GM12878 (cell line): ENCODE data around the gene ARAP3.

ENCODE experiments used
- EP300 ChIP-seq, 2 experiments: fragments of 150-350 bp in 1 of 2; IDR thresholded peaks; 2 replicates each; pipeline ENCODE4 v1.6.1; 2011 to 2012; ENCODE audit warnings: low read depth in 2 of 2, low read length in 2 of 2, borderline replicate concordance in 1 of 2, improper control_type of control experiment in 1 of 2, inconsistent platforms in 1 of 2; ENCODE audit not compliant: control insufficient read depth in 1 of 2
- FOXM1 ChIP-seq: IDR thresholded peaks from 2 replicates; pipeline ENCODE4 v1.6.1; 2012; ENCODE audit warnings: low read depth, mild to moderate bottlenecking, inconsistent platforms, low read length, moderate library complexity
- IRF4 ChIP-seq: IDR thresholded peaks from 2 replicates; pipeline ENCODE4 v1.6.1; 2011; ENCODE audit warnings: low read depth, low read length
- JUND ChIP-seq: IDR thresholded peaks from 2 replicates; pipeline ENCODE4 v1.6.1; 2012; ENCODE audit warnings: low read depth, mild to moderate bottlenecking, low read length, improper control_type of control experiment, moderate library complexity
- PAX8 ChIP-seq: fragments of 450-650 bp; IDR thresholded peaks from 2 replicates; pipeline ENCODE4 v1.6.1; 2017; ENCODE audit warnings: mild to moderate bottlenecking, moderate library complexity
- POLR2A ChIP-seq: IDR thresholded peaks from 2 replicates; pipeline ENCODE4 v1.6.1; 2011; ENCODE audit warnings: low read depth, mild to moderate bottlenecking, low read length
- RFX5 ChIP-seq: IDR thresholded peaks from 2 replicates; pipeline ENCODE4 v1.6.1; 2011; ENCODE audit warnings: low read depth, low read length, improper control_type of control experiment
- TCF3 ChIP-seq: IDR thresholded peaks from 2 replicates; pipeline ENCODE4 v1.6.1; 2012; ENCODE audit warnings: low read depth, mild to moderate bottlenecking, low read length, borderline replicate concordance; ENCODE audit not compliant: insufficient read depth
- ZNF274 ChIP-seq: IDR thresholded peaks from one replicate; pipeline ENCODE4 v1.8.0; 2011; ENCODE audit not compliant: insufficient read length, insufficient read depth
- TF ChIP-seq, protein P1 (sequence below), 3 experiments: IDR thresholded peaks in 2 of 3; conservative IDR thresholded peaks in 1 of 3; 2 replicates each; pipeline ENCODE4 v1.5.1; 2011; ENCODE audit warnings: low read depth in 3 of 3, low read length in 3 of 3, mild to moderate bottlenecking in 3 of 3, control low read depth in 2 of 3, moderate library complexity in 2 of 3, inconsistent platforms in 1 of 3, mixed read lengths in 1 of 3; ENCODE audit not compliant: control insufficient read depth in 2 of 3, insufficient read depth in 1 of 3; ENCODE audit errors: extremely low read depth in 1 of 3
- TF ChIP-seq, protein P2 (sequence below): IDR thresholded peaks from 2 replicates; pipeline ENCODE4 v1.6.1; 2011; ENCODE audit warnings: borderline replicate concordance, low read depth, mild to moderate bottlenecking, moderate library complexity, mixed read lengths, low read length; ENCODE audit not compliant: insufficient read depth; ENCODE audit errors: extremely low read length
- TF ChIP-seq, protein P3 (sequence below): fragments of 450-650 bp; IDR thresholded peaks from 2 replicates; pipeline ENCODE4 v1.6.1; 2017; ENCODE audit warnings: mild to moderate bottlenecking, moderate library complexity

DNA sequence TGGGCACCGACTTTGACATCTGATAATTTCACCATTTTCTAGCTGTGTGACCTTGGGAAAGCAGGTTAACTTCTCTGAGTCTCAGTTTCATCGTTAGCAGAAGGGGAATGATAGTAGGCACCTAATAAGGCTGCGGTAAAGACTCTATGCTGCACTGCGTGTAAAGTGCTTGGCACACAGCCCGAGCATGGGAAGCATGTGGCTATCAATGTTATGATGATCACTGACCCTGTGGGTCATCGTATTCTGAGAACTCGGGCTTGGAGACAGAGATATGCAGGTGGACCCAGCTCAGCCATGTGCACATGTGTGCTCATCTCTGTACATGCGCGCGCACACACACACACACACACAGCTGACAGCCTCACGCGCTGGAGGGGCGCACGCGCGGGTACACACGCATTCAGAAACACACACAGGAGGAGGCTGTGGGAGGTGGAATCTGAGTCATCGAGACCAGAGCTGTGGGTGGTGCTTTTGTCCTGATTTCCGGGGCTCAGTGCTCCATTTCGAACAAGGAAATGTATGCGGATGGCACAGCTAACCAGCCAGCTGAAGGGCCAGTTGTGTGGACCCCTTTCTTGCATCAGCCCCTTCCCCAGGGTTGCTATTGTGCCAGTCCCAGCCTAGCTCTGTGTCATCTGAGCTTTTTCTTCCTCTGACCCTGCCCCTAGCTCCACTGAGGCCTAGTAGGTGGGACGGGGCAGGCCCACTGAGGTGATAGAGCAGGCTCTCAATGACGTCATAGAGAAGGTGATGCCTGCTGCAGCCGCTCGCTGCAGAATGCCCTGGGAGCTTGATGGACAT lies 11.1 kb upstream of the ARAP3 start:
- TF ChIP-seq, protein P1, sequence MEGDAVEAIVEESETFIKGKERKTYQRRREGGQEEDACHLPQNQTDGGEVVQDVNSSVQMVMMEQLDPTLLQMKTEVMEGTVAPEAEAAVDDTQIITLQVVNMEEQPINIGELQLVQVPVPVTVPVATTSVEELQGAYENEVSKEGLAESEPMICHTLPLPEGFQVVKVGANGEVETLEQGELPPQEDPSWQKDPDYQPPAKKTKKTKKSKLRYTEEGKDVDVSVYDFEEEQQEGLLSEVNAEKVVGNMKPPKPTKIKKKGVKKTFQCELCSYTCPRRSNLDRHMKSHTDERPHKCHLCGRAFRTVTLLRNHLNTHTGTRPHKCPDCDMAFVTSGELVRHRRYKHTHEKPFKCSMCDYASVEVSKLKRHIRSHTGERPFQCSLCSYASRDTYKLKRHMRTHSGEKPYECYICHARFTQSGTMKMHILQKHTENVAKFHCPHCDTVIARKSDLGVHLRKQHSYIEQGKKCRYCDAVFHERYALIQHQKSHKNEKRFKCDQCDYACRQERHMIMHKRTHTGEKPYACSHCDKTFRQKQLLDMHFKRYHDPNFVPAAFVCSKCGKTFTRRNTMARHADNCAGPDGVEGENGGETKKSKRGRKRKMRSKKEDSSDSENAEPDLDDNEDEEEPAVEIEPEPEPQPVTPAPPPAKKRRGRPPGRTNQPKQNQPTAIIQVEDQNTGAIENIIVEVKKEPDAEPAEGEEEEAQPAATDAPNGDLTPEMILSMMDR (IDR thresholded peaks at IDR 0.05 in 2 of 3, conservative IDR thresholded peaks at IDR 0.05 in 1 of 3; ENCODE audit: control insufficient read depth in 2 of 3, extremely low read depth in 1 of 3, insufficient read depth in 1 of 3, low read depth in 3 of 3, low read length in 3 of 3) = no peak
- TF ChIP-seq POLR2A (no peak), IRF4 (no peak), JUND (no peak), EP300 (IDR thresholded peaks at IDR 0.05; ENCODE audit: borderline replicate concordance in 1 of 2, control insufficient read depth in 1 of 2, low read depth in 2 of 2, low read length in 2 of 2) (no peak), RFX5 (no peak), ZNF274 (no peak), TCF3 (no peak), FOXM1 (no peak), PAX8 (no peak)
- TF ChIP-seq, protein P2, sequence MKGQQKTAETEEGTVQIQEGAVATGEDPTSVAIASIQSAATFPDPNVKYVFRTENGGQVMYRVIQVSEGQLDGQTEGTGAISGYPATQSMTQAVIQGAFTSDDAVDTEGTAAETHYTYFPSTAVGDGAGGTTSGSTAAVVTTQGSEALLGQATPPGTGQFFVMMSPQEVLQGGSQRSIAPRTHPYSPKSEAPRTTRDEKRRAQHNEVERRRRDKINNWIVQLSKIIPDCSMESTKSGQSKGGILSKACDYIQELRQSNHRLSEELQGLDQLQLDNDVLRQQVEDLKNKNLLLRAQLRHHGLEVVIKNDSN = no peak
- TF ChIP-seq, protein P3, sequence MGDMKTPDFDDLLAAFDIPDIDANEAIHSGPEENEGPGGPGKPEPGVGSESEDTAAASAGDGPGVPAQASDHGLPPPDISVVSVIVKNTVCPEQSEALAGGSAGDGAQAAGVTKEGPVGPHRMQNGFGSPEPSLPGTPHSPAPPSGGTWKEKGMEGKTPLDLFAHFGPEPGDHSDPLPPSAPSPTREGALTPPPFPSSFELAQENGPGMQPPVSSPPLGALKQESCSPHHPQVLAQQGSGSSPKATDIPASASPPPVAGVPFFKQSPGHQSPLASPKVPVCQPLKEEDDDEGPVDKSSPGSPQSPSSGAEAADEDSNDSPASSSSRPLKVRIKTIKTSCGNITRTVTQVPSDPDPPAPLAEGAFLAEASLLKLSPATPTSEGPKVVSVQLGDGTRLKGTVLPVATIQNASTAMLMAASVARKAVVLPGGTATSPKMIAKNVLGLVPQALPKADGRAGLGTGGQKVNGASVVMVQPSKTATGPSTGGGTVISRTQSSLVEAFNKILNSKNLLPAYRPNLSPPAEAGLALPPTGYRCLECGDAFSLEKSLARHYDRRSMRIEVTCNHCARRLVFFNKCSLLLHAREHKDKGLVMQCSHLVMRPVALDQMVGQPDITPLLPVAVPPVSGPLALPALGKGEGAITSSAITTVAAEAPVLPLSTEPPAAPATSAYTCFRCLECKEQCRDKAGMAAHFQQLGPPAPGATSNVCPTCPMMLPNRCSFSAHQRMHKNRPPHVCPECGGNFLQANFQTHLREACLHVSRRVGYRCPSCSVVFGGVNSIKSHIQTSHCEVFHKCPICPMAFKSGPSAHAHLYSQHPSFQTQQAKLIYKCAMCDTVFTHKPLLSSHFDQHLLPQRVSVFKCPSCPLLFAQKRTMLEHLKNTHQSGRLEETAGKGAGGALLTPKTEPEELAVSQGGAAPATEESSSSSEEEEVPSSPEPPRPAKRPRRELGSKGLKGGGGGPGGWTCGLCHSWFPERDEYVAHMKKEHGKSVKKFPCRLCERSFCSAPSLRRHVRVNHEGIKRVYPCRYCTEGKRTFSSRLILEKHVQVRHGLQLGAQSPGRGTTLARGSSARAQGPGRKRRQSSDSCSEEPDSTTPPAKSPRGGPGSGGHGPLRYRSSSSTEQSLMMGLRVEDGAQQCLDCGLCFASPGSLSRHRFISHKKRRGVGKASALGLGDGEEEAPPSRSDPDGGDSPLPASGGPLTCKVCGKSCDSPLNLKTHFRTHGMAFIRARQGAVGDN = no peak
